AG09309 (cell line): ENCODE results near the gene LYPD4.
"Not testable (repeated sequence)": the region's sequence is repeated elsewhere in the genome, so short reads cannot be mapped to it uniquely, and the experiment has no call there.

ENCODE experiments used
- DNase-seq: peaks from one replicate; pipeline ENCODE4 v3.0.0-alpha.2; 2010; ENCODE audit warnings: low read depth
- H3K4me3 ChIP-seq: 2 replicates; pipeline ENCODE4 v1.5.1; 2011; ENCODE audit warnings: mild to moderate bottlenecking, low read depth, low read length, moderate library complexity; ENCODE audit not compliant: control insufficient read depth
- TF ChIP-seq, protein P1 (sequence below): IDR thresholded peaks from 2 replicates; pipeline ENCODE4 v1.5.1; 2011; ENCODE audit warnings: mild to moderate bottlenecking, low read depth, low read length, inconsistent platforms; ENCODE audit not compliant: insufficient read depth, control insufficient read depth; ENCODE audit errors: missing control alignments

The LYPD4 gene

DNA sequence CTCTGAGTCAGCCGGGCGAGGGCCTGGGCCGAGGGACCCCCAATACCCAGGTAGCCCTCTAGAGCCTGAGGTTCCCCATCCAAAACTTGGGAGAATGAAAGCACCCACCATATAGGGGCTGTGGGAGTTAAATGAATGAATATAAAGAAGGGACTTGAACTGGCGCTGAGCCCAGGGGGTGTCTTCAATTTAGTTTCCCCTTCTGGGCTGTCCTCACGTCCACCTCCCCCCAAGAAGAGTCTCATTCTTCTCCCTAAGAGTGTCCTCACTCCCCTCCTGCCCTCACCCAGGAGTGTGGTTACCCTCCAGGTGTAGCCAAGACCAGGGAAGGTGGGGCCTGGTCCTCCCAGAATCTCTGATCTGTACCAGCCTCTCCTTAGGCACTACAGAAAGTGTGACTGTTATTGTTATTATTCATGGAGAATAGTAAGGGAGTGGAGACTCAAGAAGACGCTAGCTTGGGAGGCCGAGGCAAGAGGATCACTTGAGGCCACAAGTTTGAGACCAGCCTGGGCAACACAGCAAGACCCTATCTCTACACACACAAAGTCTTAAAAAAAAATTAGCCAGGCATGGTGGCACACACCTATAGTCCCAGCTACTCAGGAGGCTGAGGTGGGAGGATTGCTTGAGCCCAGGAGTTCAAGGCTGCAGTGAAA is 35.3 kb upstream of the LYPD4 start:
- TF ChIP-seq, protein P1, sequence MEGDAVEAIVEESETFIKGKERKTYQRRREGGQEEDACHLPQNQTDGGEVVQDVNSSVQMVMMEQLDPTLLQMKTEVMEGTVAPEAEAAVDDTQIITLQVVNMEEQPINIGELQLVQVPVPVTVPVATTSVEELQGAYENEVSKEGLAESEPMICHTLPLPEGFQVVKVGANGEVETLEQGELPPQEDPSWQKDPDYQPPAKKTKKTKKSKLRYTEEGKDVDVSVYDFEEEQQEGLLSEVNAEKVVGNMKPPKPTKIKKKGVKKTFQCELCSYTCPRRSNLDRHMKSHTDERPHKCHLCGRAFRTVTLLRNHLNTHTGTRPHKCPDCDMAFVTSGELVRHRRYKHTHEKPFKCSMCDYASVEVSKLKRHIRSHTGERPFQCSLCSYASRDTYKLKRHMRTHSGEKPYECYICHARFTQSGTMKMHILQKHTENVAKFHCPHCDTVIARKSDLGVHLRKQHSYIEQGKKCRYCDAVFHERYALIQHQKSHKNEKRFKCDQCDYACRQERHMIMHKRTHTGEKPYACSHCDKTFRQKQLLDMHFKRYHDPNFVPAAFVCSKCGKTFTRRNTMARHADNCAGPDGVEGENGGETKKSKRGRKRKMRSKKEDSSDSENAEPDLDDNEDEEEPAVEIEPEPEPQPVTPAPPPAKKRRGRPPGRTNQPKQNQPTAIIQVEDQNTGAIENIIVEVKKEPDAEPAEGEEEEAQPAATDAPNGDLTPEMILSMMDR: no peak
- H3K4me3 ChIP-seq: no peak overlapping the region
- no peak for DNase-seq

DNA sequence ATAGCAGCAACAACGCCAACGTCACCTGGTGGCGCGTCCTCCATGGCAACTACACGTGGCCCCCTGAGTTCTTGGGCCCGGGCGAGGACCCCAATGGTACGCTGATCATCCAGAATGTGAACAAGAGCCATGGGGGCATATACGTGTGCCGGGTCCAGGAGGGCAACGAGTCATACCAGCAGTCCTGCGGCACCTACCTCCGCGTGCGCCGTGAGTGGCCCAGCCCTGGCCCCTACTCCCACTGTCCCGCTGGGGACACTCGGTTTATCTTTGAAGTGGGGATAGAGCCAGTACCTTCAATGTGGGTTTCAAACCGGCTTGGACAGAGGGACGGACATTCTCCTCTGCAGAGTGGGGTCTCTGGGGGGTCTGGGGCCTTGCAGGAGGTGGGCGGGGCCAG is 34.6 kb upstream of the LYPD4 start:
- no peak overlapping the region for H3K4me3 ChIP-seq
- DNase-seq: no peak
- TF ChIP-seq, protein P1: no peak

DNA sequence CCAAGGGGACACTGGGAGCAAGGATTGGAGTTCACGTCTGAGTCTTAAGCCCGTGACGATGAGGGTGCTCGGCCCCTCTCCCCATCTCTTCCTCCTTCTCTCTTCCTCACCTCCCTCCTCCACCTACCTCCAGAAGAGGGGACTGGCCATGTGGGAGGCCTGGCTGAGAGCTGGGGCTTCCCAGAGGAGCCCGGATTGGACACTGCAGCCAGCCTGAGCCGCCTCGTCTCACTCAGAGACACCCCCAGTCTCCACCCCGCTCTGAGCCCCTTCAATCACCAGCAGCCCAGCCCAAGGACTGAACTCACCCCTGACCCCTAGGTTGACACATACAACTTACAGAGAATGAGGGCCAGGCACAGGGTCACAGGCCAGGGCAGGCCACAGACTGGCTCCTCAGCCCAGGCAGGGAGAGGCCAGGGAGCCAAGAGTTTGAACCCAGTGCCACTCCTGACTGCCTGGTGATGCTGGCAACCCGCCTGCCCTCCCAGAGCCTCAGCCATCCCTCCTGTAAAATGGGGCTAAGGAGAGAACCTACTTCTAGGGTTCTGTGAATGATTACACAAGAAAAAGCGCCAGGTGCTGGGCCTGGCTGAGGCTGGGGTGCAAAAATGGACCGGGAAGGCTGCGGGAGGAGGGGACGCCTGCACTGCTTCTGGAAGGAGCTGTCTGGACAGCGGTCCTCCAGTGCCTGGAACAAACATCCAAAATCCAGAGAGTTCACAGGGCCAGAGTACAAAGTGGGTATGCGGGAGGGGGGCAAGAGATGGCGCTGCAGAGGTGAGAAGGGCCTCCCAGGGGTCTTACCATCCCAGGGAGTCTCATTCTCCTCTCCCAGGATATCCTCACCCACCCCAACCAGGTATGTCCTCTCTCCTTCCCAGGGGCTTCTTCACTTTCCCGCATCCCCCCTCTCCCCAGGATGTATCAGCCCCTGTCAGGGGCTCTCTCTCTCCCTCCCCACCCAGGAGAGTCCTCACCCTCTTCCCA is 33.7 kb upstream of the LYPD4 start:
- H3K4me3 ChIP-seq: no peak overlapping the region
- no peak for DNase-seq
- TF ChIP-seq, protein P1: no peak

DNA sequence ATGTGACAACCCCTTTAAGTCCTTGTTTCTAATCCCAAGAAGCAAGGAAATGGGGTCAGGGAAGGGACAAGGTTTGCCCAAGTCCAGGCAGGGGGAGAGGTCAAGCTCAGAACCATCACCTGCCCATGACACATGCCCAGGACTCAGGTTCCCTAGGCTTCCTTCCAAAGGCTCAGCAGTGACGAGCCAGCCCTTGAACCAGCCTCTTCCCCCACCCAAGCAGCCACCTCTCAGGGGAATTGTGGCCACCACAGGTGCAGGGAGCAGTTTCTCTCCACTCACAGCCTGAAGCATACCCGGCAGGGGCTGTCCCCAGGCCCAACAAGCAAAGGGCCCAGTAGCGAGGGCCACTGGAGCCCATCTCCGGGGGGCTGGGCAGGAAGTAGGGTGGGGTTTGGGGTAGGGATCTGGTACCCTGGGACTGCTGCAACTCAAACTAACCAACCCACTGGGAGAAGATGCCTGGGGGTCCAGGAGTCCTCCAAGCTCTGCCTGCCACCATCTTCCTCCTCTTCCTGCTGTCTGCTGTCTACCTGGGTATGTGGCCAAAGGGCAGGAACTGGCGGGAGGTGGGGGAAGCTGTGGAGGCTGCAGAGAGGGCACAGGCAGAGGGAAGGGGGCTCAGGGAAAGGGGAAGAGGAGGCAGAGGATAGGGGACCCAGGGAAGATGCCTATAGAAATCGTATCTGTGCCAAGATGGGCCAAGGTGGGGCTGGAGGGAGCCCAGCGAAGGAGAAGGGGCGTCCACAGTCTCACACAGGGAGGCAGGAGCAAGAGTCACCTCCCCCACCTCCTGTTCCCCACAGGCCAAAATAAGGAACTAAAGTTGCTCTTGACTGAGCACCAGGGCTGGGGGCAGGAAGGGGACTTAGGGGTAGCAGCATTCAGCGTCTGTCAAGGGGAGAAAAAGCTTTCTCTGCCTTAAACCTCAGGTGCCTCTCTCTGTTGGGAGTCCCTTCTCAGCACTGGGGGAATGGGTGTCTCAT is 32.7 kb upstream of the LYPD4 start, which contains the start of gene CD79A:
Gene CD79A (plus strand): TSS at position 433 of the 986 bp plus-strand sequence. CDS start 26 bp downstream, at position 459.
- no peak for DNase-seq
- TF ChIP-seq, protein P1: no peak
- no peak within 1 kb of the TSS for H3K4me3 ChIP-seq

DNA sequence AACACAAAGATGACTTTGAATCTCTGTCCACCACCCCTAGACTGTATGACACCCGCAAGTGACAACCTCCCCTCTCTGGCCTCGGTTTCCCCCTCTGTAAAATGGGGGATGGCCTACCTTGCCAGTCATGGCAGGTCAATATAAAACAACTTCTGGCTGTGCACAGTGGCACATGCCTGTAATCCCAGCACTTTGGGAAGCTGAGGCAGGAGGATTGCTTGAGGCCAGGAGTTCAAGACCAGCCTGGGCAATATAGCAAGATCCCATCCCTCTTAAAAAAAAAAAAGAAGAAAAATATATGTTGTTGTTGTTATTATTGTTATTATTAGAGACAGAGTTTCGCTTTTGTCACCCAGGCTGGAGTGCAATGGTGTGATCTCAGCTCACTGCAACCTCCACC is 31.5 kb upstream of the LYPD4 start:
- H3K4me3 ChIP-seq, DNase-seq: not testable (repeated sequence)

DNA sequence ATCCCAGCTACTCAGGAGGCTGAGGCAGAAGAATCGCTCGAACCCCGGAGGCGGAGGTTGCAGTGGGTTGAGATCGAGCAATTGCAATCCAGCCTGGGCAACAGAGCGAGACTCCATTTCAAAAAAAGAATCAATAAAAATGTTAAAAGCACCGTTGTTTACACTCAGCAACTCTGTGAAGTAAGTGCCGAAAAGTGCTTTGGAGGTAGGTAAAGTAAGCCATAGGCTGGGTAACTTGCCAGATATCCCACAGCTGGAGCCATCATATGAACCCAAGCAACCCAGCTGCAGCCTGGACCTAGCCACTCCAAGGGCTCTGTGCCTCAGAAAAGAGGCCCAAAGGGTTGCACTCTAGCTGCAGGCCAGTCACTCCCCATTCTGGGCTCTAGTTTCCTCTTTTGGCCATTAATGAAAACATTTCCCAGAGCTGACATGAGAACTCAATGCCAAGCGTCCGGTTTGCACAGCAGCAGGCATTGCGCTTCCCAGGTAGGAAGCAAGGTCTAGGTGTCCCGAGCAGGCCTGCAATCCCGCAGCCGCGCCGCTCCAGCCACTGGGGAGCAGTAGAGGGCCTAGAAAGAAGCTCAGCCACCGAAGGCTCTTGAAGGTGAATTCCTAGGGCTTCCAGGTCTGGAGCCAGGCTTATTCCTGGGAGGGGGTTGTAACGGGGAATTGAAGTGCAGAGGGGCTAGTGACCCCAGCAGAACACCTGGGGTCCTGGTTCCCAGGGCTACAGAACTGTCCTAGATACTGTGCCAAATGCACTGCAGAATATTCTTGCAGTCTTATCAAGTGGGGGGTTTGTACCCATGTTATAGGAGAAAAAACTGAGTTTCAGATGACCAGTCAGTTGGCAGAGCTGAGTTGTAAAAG is 28.5 kb upstream of the LYPD4 start:
- TF ChIP-seq, protein P1: peak; percentile 72
- DNase-seq: no peak
- no peak overlapping the region for H3K4me3 ChIP-seq
